CD8-positive, alpha-beta memory T cell (primary cell): ENCODE results near the gene MYO1A. TPM values are rescaled to one million over a fixed set of nuclear protein-coding genes. Genes with fewer than 3 reads are reported as not detected.

Source experiments
- CTCF ChIA-PET: fragments of 350-600 bp; sonication (Branson Sonifier 250); formaldehyde crosslinking; loops from one replicate; lab custom pipeline; 2021; ENCODE audit warnings: antibody characterized with exemption; lab: Charles Lee
- POLR2A ChIA-PET: fragments of 350-600 bp; sonication (Branson Sonifier 250); formaldehyde crosslinking; loops from one replicate; lab custom pipeline; 2021; ENCODE audit warnings: antibody characterized with exemption; lab: Charles Lee
- DNase-seq, 5 donors: peaks; one replicate each; pipeline versions ENCODE4 v3.0.0 to v3.0.0-alpha.2; 2020 to 2022; ENCODE audit warnings: mixed read lengths in 1 of 5
- H3K27ac ChIP-seq: one replicate; pipeline ENCODE4 v1.7.0; 2013; ENCODE audit warnings: low read depth, mild to moderate bottlenecking, low read length, moderate library complexity
- H3K27me3 ChIP-seq: 2 replicates; pipeline ENCODE4 v1.7.0; 2013; ENCODE audit warnings: low read length, mild to moderate bottlenecking; ENCODE audit not compliant: insufficient read depth, poor library complexity, severe bottlenecking
- H3K36me3 ChIP-seq: 2 replicates; pipeline ENCODE4 v1.7.0; 2013; ENCODE audit warnings: mild to moderate bottlenecking, low read length, moderate library complexity; ENCODE audit not compliant: insufficient read depth
- H3K4me1 ChIP-seq: 2 replicates; pipeline ENCODE4 v1.7.0; 2013; ENCODE audit warnings: mild to moderate bottlenecking, low read length, moderate library complexity; ENCODE audit not compliant: insufficient read depth
- H3K4me3 ChIP-seq: 2 replicates; pipeline ENCODE4 v1.7.0; 2013; ENCODE audit warnings: mild to moderate bottlenecking, low read length
- H3K9me3 ChIP-seq: 2 replicates; pipeline ENCODE4 v1.7.0; 2013; ENCODE audit warnings: mild to moderate bottlenecking, low read length
- H3K27ac Mint-ChIP-seq, 8 donors: one replicate each; pipeline ENCODE4 v1.8.0; 2020 to 2021; ENCODE audit warnings: mixed read lengths in 8 of 8, mild to moderate bottlenecking in 6 of 8, inconsistent platforms in 3 of 8, moderate library complexity in 3 of 8
- H3K27me3 Mint-ChIP-seq, 2 donors: one replicate each; pipeline ENCODE4 v1.8.0; 2020 to 2021; ENCODE audit warnings: mixed read lengths in 2 of 2, mild to moderate bottlenecking in 1 of 2, moderate library complexity in 1 of 2
- H3K36me3 Mint-ChIP-seq, 3 donors: one replicate each; pipeline ENCODE4 v1.8.0; 2020 to 2021; ENCODE audit warnings: mixed read lengths in 3 of 3, inconsistent platforms in 1 of 3, mild to moderate bottlenecking in 1 of 3
- H3K4me1 Mint-ChIP-seq, 3 donors: one replicate each; pipeline ENCODE4 v1.8.0; 2020 to 2021; ENCODE audit warnings: mixed read lengths in 3 of 3, inconsistent platforms in 1 of 3, mild to moderate bottlenecking in 1 of 3
- H3K4me3 Mint-ChIP-seq, 7 donors: one replicate each; pipeline ENCODE4 v1.8.0; 2020 to 2021; ENCODE audit warnings: mixed read lengths in 7 of 7, mild to moderate bottlenecking in 6 of 7, moderate library complexity in 4 of 7, inconsistent platforms in 2 of 7
- H3K9me3 Mint-ChIP-seq, 5 donors: one replicate each; pipeline ENCODE4 v1.8.0; 2020 to 2022; ENCODE audit warnings: mixed read lengths in 5 of 5, mild to moderate bottlenecking in 3 of 5, moderate library complexity in 2 of 5, inconsistent platforms in 1 of 5
- polyA plus RNA-seq: library from polyadenylated mRNA; unstranded; fragments of 300-500 nt; fragmentation: Illumina TruSeq; gene quantifications from one replicate; pipeline ENCODE4 v1.2.3, GENCODE V29; 2021
- total RNA-seq, 2 experiments: library from RNA; stranded (reverse); gene quantifications; one replicate each; pipeline ENCODE4 v1.2.3, GENCODE V29; 2021

MYO1A gene
- total and polyA plus RNA-seq, 3 experiments from 2014 or later = 0.40 to 0.70 (median 0.51) TPM

- POLR2A ChIA-PET = interaction anchor here (0.7 to 10.9 kb wide), 7 partner anchors 11 to 453 kb away, joined by 3 to 131 read pairs (median 4); partner anchors contain the start of gene STAT6
- peak overlapping the region in 1 of 7 donors; percentile 29 for H3K4me3 Mint-ChIP-seq
- H3K27ac Mint-ChIP-seq = peak overlapping the region; percentile 34 to 97 (median 94)
- peak overlapping the region; percentile 16 for H3K27ac ChIP-seq
- H3K9me3 Mint-ChIP-seq = no peaks in the 10 kb centered on the region
- no peaks in the 10 kb centered on the region for H3K27me3 ChIP-seq
- H3K4me1 Mint-ChIP-seq = peaks cover 28 to 59% (median 34%) of the 10 kb centered on the region in 3 donors
- no peaks in the 10 kb centered on the region for H3K9me3 ChIP-seq
- H3K36me3 ChIP-seq = peaks cover 50% of the 10 kb centered on the region
- CTCF ChIA-PET = interaction anchor here (1.1 to 14.7 kb wide), 7 partner anchors 13 to 34 kb away, joined by 3 to 195 read pairs (median 4); partner anchors contain the start of genes LRP1, NEMP1 and STAT6
- no peak for DNase-seq
- peaks cover 33% of the 10 kb centered on the region for H3K4me1 ChIP-seq
- no peak overlapping the region for H3K4me3 ChIP-seq
- H3K36me3 Mint-ChIP-seq = peaks cover 0 to 85% (median 2%) of the 10 kb centered on the region in 3 donors
- H3K27me3 Mint-ChIP-seq = no peaks in the 10 kb centered on the region
Observed at GRCh38 chr12:57094208-57095160, 44.6 kb upstream of the MYO1A start.

- peak overlapping the region; percentile 39 to 73 (median 62) for H3K4me3 Mint-ChIP-seq
Observed at GRCh38 chr12:57093415-57094207, 43.7 kb upstream of the MYO1A start.

GRCh38 chr12:57092876-57093414 lies 43.0 kb upstream of the MYO1A start:
- DNase-seq = no peak
- Mint-ChIP-seq H3K27ac (peak overlapping the region; percentile 47 to 95 (median 83)), H3K27me3 (no peaks in the 10 kb centered on the region), H3K4me3 (peak overlapping the region in 3 of 7 donors; percentile 37 to 83 (median 62)), H3K9me3 (no peaks in the 10 kb centered on the region), H3K4me1 (peaks cover 33 to 62% (median 40%) of the 10 kb centered on the region in 3 donors), H3K36me3 (peaks cover 0 to 74% (median 2%) of the 10 kb centered on the region in 3 donors)
- Histone ChIP-seq H3K36me3 (peaks cover 36% of the 10 kb centered on the region), H3K27ac (no peak overlapping the region), H3K27me3 (no peaks in the 10 kb centered on the region), H3K4me3 (no peak overlapping the region), H3K4me1 (peaks cover 33% of the 10 kb centered on the region), H3K9me3 (no peaks in the 10 kb centered on the region)
- ChIA-PET CTCF (interaction anchor here (1.3 to 14.7 kb wide), 5 partner anchors 14 to 23 kb away, joined by 3 to 195 read pairs (median 21); partner anchors contain the start of genes NEMP1 and STAT6), POLR2A (interaction anchor here (1.1 to 10.9 kb wide), 5 partner anchors 14 to 23 kb away, joined by 3 to 131 read pairs (median 4); partner anchors contain the start of genes NEMP1 and STAT6)

More at GRCh38 chr12:57093415-57094207, 43.7 kb upstream of the MYO1A start:
- H3K9me3 ChIP-seq = no peaks in the 10 kb centered on the region
- Mint-ChIP-seq H3K27me3 (no peaks in the 10 kb centered on the region), H3K4me1 (peaks cover 28 to 57% (median 36%) of the 10 kb centered on the region in 3 donors), H3K36me3 (peaks cover 0 to 78% (median 2%) of the 10 kb centered on the region in 3 donors), H3K9me3 (no peaks in the 10 kb centered on the region), H3K27ac (peak overlapping the region; percentile 72 to 97 (median 94))
- peak overlapping the region; percentile 7 for H3K4me3 ChIP-seq
- ChIA-PET POLR2A (interaction anchor here (0.7 to 10.9 kb wide), 7 partner anchors 12 to 452 kb away, joined by 3 to 131 read pairs (median 4); partner anchors contain the start of gene STAT6), CTCF (interaction anchor here (1.3 to 14.7 kb wide), 6 partner anchors 14 to 35 kb away, joined by 3 to 195 read pairs (median 12); partner anchors contain the start of genes LRP1, NEMP1 and STAT6)
- H3K4me1 ChIP-seq = peaks cover 33% of the 10 kb centered on the region
- H3K27ac ChIP-seq = peak overlapping the region; percentile 45
- H3K36me3 ChIP-seq = peaks cover 42% of the 10 kb centered on the region
- no peaks in the 10 kb centered on the region for H3K27me3 ChIP-seq
- peak; percentile 44 to 80 (median 54) for DNase-seq

GRCh38 chr12:57092529-57092862 lies 42.6 kb upstream of the MYO1A start:
- CTCF ChIA-PET = interaction anchor here (1.4 to 14.7 kb wide), 4 partner anchors 13 to 32 kb away, joined by 4 to 195 read pairs (median 32); partner anchors contain the start of genes NEMP1 and STAT6
- Mint-ChIP-seq H3K4me1 (peaks cover 35 to 65% (median 42%) of the 10 kb centered on the region in 3 donors), H3K36me3 (peaks cover 0 to 72% (median 2%) of the 10 kb centered on the region in 3 donors), H3K9me3 (no peaks in the 10 kb centered on the region), H3K27ac (peak overlapping the region; percentile 47 to 91 (median 80)), H3K4me3 (peak overlapping the region in 4 of 7 donors; percentile 37 to 83 (median 50)), H3K27me3 (no peaks in the 10 kb centered on the region)
- Histone ChIP-seq H3K27me3 (no peaks in the 10 kb centered on the region), H3K27ac (no peak overlapping the region), H3K9me3 (no peaks in the 10 kb centered on the region), H3K4me1 (peaks cover 33% of the 10 kb centered on the region), H3K36me3 (peaks cover 32% of the 10 kb centered on the region), H3K4me3 (no peak overlapping the region)
- POLR2A ChIA-PET = interaction anchor here (2.0 to 10.9 kb wide), 2 partner anchors 13 to 18 kb away, joined by 8 to 131 read pairs; partner anchors contain the start of genes NEMP1 and STAT6
- no peak for DNase-seq

GRCh38 chr12:57091638-57092528 lies 42.0 kb upstream of the MYO1A start:
- H3K27me3 ChIP-seq = no peaks in the 10 kb centered on the region
- no peak for DNase-seq
- peak overlapping the region in 6 of 8 donors; percentile 34 to 91 (median 84) for H3K27ac Mint-ChIP-seq
- H3K4me3 Mint-ChIP-seq = peak overlapping the region in 6 of 7 donors; percentile 14 to 83 (median 40)
- H3K36me3 ChIP-seq = peaks cover 26% of the 10 kb centered on the region
- CTCF ChIA-PET = interaction anchor here (1.4 to 14.7 kb wide), 4 partner anchors 13 to 33 kb away, joined by 4 to 195 read pairs (median 32); partner anchors contain the start of genes NEMP1 and STAT6
- no peaks in the 10 kb centered on the region for H3K27me3 Mint-ChIP-seq
- H3K4me1 ChIP-seq = peaks cover 33% of the 10 kb centered on the region
- no peak overlapping the region for H3K27ac ChIP-seq
- no peaks in the 10 kb centered on the region for H3K9me3 Mint-ChIP-seq
- peaks cover 36 to 65% (median 42%) of the 10 kb centered on the region in 3 donors for H3K4me1 Mint-ChIP-seq
- H3K36me3 Mint-ChIP-seq = peaks cover 0 to 67% (median 0%) of the 10 kb centered on the region in 3 donors
- POLR2A ChIA-PET = interaction anchor here (2.0 to 10.9 kb wide), 2 partner anchors 13 to 19 kb away, joined by 8 to 131 read pairs; partner anchors contain the start of genes NEMP1 and STAT6
- H3K9me3 ChIP-seq = no peaks in the 10 kb centered on the region
- no peak overlapping the region for H3K4me3 ChIP-seq

- Mint-ChIP-seq H3K27ac (peak overlapping the region; percentile 65 to 100 (median 76)), H3K4me1 (peaks cover 44 to 71% (median 47%) of the 10 kb centered on the region in 3 donors), H3K27me3 (no peaks in the 10 kb centered on the region), H3K4me3 (peak overlapping the region; percentile 50 to 95 (median 64)), H3K9me3 (no peaks in the 10 kb centered on the region), H3K36me3 (peaks cover 0 to 63% (median 0%) of the 10 kb centered on the region in 3 donors)
- no peak overlapping the region for H3K27ac ChIP-seq
- no peaks in the 10 kb centered on the region for H3K27me3 ChIP-seq
- DNase-seq = no peak
- peaks cover 22% of the 10 kb centered on the region for H3K36me3 ChIP-seq
- ChIA-PET CTCF (interaction anchor here (1.4 to 14.7 kb wide), 4 partner anchors 12 to 33 kb away, joined by 4 to 195 read pairs (median 32); partner anchors contain the start of genes NEMP1 and STAT6), POLR2A (interaction anchor here (2.0 to 10.9 kb wide), 3 partner anchors 12 to 19 kb away, joined by 8 to 131 read pairs (median 39); partner anchors contain the start of genes NEMP1 and STAT6)
- H3K9me3 ChIP-seq = no peaks in the 10 kb centered on the region
- H3K4me1 ChIP-seq = peaks cover 38% of the 10 kb centered on the region
- no peak overlapping the region for H3K4me3 ChIP-seq
Observed at GRCh38 chr12:57090924-57091637, 41.2 kb upstream of the MYO1A start.
